NCI-H146 treated with DMSO at 0.1 percent for 48 hours (cell line): ENCODE data around the gene GGT5.
"Not testable (repeated sequence)": the region's sequence is repeated elsewhere in the genome, so short reads cannot be mapped to it uniquely, and the experiment has no call there.

Experiments
- DNase-seq: peaks from one replicate; lab custom pipeline; 2025; ENCODE audit not compliant: unreplicated experiment; lab: John Stamatoyannopoulos, UW

Gene GGT5

DNA sequence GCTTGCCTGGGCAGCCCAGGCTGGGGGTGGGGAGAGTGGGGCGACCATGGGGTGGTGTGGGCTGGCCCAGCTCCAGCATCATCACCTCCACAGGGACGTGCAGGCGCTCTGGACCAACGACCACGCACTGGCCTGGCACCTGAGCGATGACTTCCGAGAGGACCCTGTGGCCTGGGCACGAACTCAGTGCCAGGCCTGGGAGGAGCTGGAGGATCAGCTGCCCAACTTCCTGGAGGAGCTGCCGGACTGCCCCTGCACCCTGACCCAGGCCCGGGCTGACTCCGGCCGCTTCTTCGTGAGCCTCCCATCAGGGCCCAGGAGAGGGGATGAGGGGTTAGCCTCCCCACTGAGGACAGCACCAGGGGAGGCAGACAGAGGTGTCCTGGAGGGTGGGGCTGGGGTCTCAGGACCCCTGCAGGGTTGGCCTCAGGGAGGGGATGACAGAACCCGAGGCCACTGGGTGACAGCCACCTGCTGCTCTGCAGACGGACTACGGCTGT, 59.8 kb downstream of the GGT5 start:
- no peak for DNase-seq

DNA sequence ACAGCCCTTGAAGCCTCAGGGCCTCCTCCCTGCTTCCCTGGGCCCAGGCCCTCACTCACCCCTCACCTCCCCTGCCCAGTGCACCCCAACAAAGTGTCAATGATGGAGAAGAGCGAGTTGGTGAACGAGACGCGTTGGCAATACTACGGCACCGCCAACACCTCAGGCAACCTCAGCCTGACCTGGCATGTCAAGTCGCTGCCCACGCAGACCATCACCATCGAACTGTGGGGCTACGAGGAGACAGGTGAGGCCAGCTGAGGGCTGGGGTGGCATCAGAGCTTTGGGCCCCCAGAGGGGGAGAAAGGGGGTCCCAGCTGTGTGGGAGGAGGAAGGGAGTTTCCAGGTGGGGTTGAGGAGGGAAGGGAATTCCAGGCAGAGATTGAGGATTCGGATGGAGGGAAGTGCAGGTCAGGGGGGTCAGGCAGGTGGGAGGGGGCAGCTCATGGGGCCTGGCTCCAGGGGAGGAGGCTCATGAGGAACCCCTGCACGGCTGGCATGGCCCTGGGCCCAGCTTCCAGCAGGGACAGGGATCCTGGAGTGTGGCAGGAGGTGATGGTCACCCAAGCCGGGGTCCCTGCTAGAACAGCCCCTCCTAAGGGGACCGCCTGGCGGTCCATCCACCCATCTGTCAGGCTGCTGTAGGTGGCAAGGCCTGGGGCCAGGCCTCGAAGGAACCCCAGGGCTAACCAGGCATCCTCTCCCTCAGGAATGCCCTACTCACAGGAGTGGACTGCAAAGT, 60.7 kb downstream of the GGT5 start:
- DNase-seq, result no peak

DNA sequence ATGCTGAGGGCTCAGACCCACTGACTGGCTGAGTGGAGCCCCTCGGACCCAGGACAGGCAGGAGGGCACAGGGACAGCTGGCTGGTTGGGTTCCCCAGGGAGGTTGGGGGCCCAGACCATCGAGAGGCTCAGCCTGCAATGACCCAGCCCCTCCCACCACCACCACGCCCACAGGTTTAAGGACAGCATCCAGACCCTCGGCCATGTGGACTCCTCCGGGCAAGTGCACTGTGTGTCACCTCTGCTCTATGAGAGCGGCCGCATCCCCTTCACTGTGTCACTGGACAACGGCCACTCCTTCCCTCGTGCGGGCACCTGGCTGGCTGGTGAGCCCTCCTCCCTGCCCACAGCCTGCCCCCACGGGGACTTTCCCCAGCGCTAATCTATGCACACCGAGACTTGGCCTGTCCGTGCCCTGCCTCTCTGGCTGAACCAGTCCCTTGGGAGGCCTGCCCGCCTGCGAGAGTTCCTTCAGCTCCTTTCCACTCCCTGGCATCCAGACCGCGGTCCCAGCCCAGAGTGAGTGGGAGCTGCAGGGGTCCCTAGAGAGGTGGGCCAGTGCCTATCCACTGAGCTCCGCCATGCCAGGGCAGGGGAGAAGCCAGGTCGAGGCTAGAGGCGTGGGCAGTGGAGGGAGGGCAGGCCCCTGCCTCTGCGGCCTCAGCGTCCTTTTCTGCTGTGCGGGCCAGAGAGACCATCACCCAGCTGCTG, 61.4 kb downstream of the GGT5 start:
- no peak for DNase-seq

DNA sequence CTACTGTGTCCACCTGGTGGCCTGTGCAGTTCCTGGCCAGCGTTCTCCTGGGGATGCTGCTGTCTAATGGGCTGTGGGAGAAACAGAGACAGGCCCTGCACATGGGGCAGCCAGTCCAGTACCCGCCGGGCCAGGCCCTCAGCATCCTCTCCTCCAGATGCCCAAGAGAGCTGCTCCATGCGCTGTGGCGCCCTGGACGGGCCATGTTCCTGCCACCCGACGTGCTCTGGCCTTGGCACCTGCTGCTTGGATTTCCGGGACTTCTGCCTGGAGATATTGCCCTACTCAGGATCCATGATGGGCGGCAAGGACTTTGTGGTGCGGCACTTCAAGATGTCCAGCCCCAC, 62.0 kb downstream of the GGT5 start:
- DNase-seq, result not testable (repeated sequence)

DNA sequence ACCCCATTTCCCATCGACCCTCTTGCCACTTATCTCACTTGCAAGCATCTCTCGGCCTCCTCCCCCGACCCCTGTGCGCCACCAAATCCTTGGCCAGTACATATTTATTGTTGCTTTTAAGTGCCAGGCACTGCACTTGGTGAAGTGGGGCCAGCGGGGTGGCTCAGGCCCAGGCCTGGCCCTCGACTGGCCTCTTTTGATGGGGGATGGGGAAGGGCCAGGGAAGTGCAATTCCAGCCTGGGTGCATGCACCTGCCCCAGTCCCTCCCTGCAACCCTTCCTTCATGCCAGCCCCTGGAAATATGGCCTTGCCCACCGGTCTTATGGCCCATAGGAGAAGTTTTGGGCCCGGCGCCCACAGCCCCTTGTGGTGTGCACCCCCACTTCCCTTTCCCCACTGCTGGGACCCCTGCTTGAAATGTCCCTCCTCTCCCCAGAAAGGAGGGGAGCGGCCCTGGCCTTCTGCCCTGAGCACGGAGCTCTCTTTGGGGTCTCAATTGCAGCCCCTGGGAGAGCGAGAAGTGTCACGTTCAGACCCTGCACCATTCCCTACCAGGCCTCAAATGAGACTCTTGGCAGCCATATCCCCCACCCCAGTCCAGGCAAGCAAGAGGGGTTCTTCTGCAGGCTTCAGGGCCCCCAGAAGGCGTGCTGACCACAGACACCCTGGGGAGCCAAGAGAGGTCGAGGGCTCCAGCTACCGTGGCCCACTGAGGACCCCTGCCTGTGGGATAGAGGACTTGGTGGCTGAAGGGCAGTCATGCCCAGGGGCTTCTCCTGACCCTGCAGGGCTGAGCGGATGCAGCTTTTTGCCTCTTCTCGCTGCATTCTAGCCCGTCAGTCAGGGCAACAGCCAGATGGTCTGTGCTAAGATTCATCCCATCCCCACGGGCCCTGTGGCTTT, 62.6 kb downstream of the GGT5 start:
- DNase-seq, result no peak

DNA sequence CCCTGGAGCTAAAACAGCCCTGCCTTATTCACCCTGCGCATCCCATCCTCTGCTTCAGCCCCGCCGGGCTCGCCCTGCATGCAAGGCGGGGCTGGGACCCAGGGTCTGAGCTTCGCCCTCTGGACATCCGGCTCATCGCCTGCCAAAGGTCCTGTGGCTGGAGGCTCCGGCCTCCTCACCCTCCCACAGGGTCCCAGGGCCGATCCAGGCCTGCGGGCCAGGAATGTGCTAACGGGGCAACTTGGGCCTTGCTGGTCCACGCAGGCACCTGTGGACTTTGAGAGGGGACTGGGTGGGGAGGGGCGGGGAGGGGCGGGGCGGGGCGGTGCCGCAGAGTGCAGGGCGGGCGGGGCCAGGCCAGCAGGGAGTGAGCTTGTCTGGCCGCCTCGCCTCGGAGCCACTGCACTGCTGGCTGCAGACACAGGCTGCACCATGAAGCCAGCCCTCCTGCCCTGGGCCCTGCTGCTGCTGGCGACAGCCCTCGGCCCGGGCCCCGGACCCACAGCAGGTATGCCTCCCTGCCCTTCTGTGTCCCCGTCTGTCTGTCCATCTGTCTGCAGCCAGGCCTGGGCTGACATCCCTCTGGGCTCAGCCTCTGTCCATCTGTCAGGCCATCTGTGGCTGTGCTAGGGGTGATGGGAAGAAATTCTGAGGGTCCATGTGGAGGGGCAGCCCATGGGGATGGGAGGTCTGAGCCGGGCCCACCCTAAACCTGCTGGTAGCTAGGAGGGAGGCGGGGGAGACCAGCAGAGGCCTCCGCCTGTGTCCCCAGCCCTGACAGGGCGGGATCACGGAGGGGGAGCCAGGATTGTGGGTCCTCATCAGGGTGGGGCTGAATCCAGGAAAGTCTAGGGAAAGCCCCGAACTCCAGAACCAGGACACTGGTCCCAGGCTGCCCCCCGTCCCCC, 63.5 kb downstream of the GGT5 start, which contains the start of gene SUSD2:
Gene SUSD2 (plus strand): TSS at position 400 of the 908 bp plus-strand sequence. CDS start 33 bp downstream, at position 433.
- no peak for DNase-seq

DNA sequence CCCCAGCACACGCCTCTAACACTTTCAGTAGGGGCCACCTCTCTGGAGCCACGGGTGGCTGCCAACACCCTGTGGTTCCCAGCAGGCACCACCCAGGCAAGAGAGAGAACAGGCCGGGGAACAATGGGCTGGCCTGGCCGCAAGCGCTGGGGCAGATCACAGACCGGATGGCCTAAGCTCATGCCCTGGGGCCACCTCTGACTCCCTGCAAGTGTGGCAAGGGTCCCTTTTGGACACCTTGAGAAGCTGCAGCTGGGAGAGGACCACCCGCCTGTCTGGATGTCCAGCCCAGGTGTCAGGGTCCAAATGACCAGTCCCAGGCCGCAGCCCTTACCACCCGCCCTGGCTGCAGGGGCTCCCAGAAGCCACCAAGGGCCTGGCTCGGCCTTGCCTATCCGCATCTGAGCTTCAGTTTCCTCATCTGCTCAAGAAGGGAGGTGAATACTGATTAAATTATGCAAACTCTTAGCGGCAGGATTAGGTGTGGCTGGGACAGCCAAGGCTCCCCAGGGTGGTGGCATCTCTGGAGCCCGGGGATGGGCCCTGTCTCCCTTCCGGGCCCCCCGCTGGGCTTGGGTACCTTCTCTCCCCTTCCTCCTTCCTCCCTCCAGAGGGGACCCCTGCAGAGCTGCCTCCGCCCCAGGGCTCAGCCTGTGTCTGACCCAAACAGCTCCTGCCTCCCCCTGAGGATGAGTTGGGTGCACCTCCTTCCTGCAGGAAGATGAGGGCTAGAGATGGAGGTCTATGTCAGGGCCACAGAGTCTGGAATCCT, 64.4 kb downstream of the GGT5 start:
- DNase-seq, result no peak

DNA sequence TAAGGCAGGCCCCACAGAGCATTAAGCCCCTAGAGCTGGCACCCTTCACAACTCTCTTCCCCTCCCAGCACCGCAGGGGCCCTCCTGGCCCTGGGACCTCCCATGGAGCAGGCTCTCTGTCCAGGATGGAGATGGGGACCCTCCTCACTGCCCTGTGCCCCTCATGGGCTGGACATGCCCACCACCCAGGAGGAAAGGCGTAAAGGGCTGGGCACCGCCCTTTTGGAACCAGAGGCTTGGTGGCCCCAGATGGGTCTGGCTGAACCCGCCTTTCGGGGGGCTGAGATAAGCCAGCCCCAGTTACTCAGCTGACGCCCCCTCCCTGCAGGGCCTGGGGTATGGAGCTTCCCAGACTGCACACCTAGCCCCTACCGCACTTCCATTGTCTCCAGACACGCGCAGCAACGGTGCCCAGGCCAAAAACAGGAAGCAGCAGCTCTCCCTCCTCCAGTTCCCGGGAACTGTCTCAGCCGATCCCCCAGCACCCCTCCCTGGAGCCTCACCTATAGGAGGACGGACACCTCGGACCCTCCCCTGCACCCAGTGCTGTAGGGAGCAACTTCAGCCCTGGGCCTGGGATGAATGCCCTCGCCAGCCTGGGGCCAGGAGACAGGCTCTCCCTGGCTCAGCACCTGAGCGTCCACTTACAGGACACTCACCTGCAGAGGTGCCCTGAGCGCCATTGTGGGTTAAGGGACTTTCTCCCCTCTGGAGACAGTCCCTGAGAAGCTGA, 65.2 kb downstream of the GGT5 start:
- DNase-seq, result no peak

DNA sequence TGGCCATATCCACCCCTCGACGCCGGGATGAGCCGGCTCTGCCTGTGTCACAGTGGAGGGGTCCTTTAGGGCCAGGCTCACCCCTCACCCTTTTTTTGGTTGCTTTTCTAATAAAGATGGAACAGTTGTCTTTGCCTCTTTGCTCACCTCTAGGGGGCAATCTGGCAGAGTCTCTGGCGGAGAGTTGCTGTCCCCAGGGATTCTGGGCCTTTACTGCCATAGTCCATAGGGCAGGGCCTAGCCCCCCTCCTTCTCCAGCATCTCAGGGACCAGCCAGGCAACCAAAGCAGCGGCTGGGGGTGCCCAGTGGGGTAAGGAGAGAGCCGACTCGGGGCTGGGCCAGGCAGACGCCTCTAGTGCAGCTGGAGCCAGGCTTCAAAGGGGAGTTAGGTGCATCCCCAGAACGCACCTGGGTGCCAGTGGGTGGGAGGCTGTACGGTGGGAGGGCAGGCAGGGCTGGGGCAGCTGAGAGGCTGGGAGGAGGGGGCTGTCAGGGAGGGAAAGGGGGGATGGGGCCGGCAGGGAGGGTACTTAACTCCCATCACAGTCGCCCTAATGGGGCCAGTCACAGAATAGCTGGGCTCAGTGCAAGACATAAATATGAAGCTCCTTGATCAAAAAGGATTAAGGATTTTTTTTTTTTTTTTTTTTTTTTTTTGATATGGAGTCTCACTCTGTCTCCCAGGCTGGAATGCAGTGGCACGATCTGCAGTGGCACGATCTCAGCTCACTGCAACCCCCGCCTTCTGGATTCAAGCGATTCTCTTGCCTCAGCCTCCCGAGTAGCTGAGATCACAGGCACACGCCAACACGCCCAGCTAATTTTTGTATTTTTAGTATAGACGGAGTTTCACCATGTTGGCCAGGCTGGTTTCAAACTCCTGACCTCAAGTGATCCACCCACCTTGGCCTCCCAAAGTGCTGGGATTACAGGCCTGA, 66.1 kb downstream of the GGT5 start:
- no peak for DNase-seq

DNA sequence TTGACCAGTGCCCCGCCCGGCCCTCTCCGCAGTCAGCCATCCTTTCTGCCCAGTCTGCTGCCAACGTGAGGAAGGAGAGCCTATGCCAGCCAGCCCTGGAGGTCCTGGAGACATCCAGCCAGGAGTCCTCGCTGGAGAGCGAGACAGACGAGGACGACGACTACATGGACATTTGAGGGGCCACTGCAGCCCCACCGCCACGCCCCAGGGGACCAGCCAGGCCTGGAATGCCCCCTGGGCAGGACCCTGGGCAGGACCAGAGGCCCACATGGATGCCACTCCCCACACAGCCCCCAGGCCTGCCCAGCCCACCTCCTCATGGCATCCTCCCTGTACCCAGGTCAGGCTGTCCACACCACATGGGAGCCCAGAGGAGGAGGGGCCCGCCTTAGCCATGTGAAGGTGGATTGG, 66.9 kb downstream of the GGT5 start:
- no peak for DNase-seq

DNA sequence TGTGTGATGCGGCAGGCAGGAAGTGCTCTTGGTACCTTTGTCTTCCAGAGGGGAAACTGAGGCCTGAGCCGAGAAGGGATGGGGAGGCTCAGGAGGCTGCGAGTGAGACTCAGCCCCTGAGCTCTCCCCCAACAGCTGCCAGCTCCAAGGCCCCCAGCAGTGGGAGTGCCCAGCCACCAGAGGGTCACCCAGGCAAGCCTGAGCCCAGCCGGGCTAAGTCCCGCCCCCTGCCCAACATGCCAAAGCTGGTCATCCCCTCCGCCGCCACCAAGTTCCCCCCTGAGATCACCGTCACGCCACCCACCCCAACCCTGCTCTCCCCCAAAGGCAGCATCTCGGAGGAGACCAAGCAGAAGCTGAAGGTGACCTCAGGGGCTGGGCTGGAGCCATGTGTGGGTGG, 67.4 kb downstream of the GGT5 start:
- no peak for DNase-seq

DNA sequence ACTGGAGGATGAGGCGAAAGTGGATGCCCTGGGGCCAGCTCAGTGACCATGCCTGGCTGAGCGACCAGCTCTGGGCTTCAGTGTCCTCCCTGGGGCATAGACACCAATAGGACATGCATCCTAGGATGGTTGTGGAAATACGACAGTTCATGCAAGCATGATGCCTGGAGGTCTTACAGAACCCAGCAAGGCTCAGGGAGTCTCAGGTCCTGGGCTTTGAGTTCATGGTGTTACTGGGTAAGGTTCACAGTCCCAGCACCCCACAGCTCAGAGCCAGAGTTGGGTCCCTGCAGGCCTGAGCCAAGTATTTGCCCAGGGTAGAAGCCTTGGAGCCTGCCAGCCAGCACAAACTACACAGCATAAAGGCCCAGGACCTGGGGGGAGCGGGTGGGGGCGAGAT, 67.8 kb downstream of the GGT5 start:
- no peak for DNase-seq

DNA sequence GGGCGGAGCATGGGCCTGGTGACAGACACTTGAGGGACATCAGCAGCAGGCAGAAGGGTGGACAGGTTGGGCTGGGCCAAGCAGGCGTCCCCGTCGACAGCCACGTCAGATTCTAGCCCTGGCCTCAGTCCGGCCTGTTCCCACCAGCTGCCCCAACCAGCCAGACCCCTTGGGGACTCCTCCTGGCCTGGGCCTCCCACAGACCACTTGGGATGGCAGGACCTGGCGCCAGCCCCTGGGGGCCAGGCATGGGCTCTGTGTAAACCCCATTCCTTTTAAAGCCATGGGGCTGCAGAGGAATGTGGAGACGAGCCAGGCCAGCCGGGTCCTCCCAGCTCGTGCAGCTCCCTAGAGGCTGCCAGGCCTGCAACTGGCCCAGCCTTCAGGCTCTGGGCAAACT, 68.3 kb downstream of the GGT5 start:
- no peak for DNase-seq

DNA sequence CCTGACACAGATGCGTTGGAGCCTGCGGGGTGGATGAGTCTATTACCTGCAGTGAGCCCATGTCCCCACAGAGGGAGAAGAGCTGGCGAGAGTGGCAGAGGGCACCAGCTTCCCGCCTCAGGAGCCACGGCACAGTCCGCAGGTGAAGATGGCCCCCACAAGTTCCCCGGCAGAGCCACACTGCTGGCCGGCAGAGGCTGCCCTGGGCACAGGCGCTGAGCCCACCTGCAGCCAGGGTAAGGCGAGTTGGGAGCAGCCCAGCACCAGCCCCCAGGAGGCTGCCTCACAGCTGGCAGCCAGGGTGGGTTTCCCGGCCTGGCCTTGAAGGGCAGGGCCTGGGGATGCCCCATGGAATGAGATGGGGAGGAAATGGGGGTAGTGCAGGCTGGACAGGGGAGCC, 68.8 kb downstream of the GGT5 start:
- DNase-seq, result no peak

DNA sequence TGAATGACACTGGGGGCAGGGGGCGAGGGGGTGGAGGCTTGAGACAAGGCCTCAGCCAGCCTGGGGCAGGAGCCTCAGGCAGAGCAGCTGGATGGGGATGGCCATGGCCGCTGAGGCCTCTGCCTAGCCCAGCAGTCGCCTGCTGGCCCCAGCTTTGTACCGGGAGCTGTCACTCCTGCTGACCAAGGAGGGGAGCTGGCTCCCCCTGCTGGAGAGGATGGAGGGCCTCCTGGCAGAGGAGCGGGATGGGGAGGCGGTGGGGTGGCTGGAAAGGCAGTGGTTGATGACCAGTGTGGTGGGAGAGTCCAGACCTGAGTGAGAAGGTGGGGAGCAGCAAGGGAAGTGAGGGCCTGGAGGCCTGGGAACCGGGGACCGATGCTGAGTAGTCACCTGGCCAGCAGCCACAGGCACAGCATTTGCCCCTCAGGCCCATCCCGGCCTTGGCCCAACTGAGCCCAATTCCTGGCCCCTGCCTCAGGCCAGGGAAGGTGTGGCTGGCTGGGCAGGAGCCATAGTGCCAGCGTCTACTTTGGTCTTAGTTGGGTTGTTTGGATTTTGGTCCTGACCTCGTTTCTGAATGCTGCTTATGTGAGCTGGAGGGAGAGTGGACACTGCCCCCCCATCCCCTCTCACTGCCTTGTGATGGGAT, 69.6 kb downstream of the GGT5 start:
- DNase-seq, result no peak

DNA sequence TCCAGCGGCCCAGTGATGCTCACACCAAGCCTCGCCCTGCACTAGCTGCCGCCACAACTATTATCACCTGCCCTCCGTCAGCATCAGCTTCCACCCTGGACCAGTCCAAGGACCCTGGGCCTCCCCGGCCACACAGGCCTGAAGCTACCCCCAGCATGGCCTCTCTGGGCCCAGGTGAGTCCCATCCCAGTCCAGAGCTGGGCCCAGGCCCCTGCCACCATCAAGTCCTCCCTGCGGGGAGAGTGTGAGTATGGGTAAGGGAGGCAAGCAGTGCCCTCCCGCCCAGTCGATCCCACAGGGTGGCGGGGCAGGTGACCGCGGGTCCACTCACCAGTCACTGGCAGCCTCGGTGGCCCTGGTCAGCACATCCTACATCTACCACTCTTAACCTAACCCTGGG, 73.1 kb downstream of the GGT5 start:
- DNase-seq, result no peak

DNA sequence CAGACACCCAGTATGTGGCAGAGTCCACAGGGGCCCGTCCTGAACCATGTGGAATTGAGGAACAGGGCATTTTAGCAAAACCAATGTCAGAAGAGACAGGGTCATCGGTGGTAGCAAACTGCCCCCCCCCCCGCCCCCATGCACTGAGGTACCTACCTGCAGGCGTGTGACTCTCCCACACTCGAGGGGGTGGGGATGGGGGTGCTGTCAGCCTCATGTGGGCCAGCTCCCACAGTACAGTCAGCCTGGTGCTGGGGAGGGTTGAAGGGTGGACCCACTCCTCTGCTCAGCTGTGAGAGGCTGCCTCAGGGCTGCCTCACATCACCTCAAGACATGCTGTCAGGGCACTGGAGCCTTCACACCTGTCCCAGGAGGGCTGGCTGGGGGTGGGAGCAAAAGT, 74.2 kb downstream of the GGT5 start:
- no peak for DNase-seq
